Retinal pigment epithelial cell (primary cell): Measurements from ENCODE around the gene SUPT3H.
"Not testable (repeated sequence)": the region's sequence is repeated elsewhere in the genome, so short reads cannot be mapped to it uniquely, and the experiment has no call there.

Source experiments
- DNase-seq: peaks from one replicate; pipeline ENCODE4 v3.0.0-alpha.2; 2010; ENCODE audit warnings: low read depth
- H3K4me3 ChIP-seq: 2 replicates; pipeline ENCODE4 v1.5.1; 2011; ENCODE audit warnings: mild to moderate bottlenecking, low read length, control low read depth, moderate library complexity
- CTCF ChIP-seq: conservative IDR thresholded peaks from 2 replicates; pipeline ENCODE4 v1.5.1; 2011; ENCODE audit warnings: low read depth, low read length, control low read depth, inconsistent platforms

SUPT3H gene

GRCh38 chr6:44898296-44898930 is 479.3 kb downstream of the SUPT3H start:
- TF ChIP-seq CTCF = no peak
- H3K4me3 ChIP-seq = no peak overlapping the region

GRCh38 chr6:44897316-44897715 is 480.4 kb downstream of the SUPT3H start:
- H3K4me3 ChIP-seq = no peak overlapping the region
- no peak for DNase-seq
- no peak for TF ChIP-seq CTCF

More at GRCh38 chr6:44898296-44898930, 479.3 kb downstream of the SUPT3H start:
- no peak for DNase-seq

GRCh38 chr6:44896701-44897100 is 481.0 kb downstream of the SUPT3H start:
- H3K4me3 ChIP-seq = no peak overlapping the region
- no peak for DNase-seq
- TF ChIP-seq CTCF = no peak

- no peak for TF ChIP-seq CTCF
- DNase-seq = no peak
- H3K4me3 ChIP-seq = no peak overlapping the region
These were observed 485.2 kb downstream of the SUPT3H start for GRCh38 chr6:44892579-44892978.

GRCh38 chr6:44879071-44879470 is 498.7 kb downstream of the SUPT3H start:
- H3K4me3 ChIP-seq, DNase-seq: not testable (repeated sequence)

- H3K4me3 ChIP-seq, DNase-seq: not testable (repeated sequence)
These were observed 501.1 kb downstream of the SUPT3H start for GRCh38 chr6:44876638-44877037.

- H3K4me3 ChIP-seq = no peak overlapping the region
- TF ChIP-seq CTCF = no peak
- no peak for DNase-seq
These were observed 508.3 kb downstream of the SUPT3H start for GRCh38 chr6:44869321-44869897.

GRCh38 chr6:44868910-44869309 is 508.8 kb downstream of the SUPT3H start:
- no peak for DNase-seq
- no peak for TF ChIP-seq CTCF
- no peak overlapping the region for H3K4me3 ChIP-seq
